Subcutaneous abdominal adipose tissue (tissue), 5 donors: Measurements from ENCODE around the gene TRIO.

ENCODE experiments used
- H3K27ac ChIP-seq: one replicate; pipeline ENCODE4 v1.7.0; 2013; ENCODE audit warnings: low read depth, mild to moderate bottlenecking, inconsistent platforms, low read length, moderate library complexity
- H3K27me3 ChIP-seq, 5 donors: one replicate each; pipeline ENCODE4 v1.7.0; 2013; ENCODE audit warnings: low read length in 5 of 5, inconsistent platforms in 1 of 5; ENCODE audit not compliant: control insufficient read depth in 5 of 5, insufficient read depth in 4 of 5
- H3K36me3 ChIP-seq, 5 donors: one replicate each; pipeline ENCODE4 v1.7.0; 2013; ENCODE audit warnings: low read length in 5 of 5; ENCODE audit not compliant: control insufficient read depth in 5 of 5, insufficient read depth in 5 of 5
- H3K4me1 ChIP-seq, 5 donors: one replicate each; pipeline ENCODE4 v1.7.0; 2013; ENCODE audit warnings: low read length in 5 of 5, mild to moderate bottlenecking in 3 of 5, moderate library complexity in 1 of 5; ENCODE audit not compliant: control insufficient read depth in 5 of 5, insufficient read depth in 5 of 5
- H3K4me3 ChIP-seq, 5 donors: one replicate each; pipeline ENCODE4 v1.7.0; 2013; ENCODE audit warnings: low read length in 5 of 5, low read depth in 1 of 5
- H3K9ac ChIP-seq, 5 donors: one replicate each; pipeline ENCODE4 v1.7.0; 2013; ENCODE audit warnings: low read length in 5 of 5, mild to moderate bottlenecking in 4 of 5, moderate library complexity in 3 of 5
- H3K9me3 ChIP-seq, 5 donors: one replicate each; pipeline ENCODE4 v1.7.0; 2013; ENCODE audit warnings: low read length in 5 of 5; ENCODE audit not compliant: control insufficient read depth in 5 of 5
- donor health status: healthy.
- donor health status: healthy.
- donor health status: healthy.
- donor health status: healthy.
- donor health status: healthy.

The TRIO gene

GRCh38 chr5:14332038-14332631 is 189.0 kb downstream of the TRIO start:
- Histone ChIP-seq H3K36me3 (peaks cover 13 to 68% (median 58%) of the 10 kb centered on the region in 5 donors), H3K4me1 (peaks cover 0 to 10% (median 1%) of the 10 kb centered on the region in 5 donors), H3K9me3 (no peaks in the 10 kb centered on the region), H3K9ac (no peak overlapping the region), H3K4me3 (no peak overlapping the region), H3K27me3 (no peaks in the 10 kb centered on the region), H3K27ac (no peak overlapping the region)

- Histone ChIP-seq H3K36me3 (peaks cover 15 to 74% (median 64%) of the 10 kb centered on the region in 5 donors), H3K9ac (no peak overlapping the region), H3K27me3 (no peaks in the 10 kb centered on the region)
Measured at GRCh38 chr5:14332746-14333145, 189.6 kb downstream of the TRIO start.

GRCh38 chr5:14337593-14337992 is 194.5 kb downstream of the TRIO start:
- Histone ChIP-seq H3K9me3 (no peaks in the 10 kb centered on the region), H3K36me3 (peaks cover 12 to 76% (median 58%) of the 10 kb centered on the region in 5 donors), H3K9ac (no peak overlapping the region), H3K4me3 (no peak overlapping the region), H3K27ac (no peak overlapping the region), H3K27me3 (no peaks in the 10 kb centered on the region), H3K4me1 (peaks cover 2 to 19% (median 12%) of the 10 kb centered on the region in 5 donors)

More at GRCh38 chr5:14332746-14333145, 189.6 kb downstream of the TRIO start:
- Histone ChIP-seq H3K27ac (no peak overlapping the region), H3K4me1 (peaks cover 0 to 14% (median 3%) of the 10 kb centered on the region in 5 donors), H3K9me3 (no peaks in the 10 kb centered on the region), H3K4me3 (no peak overlapping the region)

DNA sequence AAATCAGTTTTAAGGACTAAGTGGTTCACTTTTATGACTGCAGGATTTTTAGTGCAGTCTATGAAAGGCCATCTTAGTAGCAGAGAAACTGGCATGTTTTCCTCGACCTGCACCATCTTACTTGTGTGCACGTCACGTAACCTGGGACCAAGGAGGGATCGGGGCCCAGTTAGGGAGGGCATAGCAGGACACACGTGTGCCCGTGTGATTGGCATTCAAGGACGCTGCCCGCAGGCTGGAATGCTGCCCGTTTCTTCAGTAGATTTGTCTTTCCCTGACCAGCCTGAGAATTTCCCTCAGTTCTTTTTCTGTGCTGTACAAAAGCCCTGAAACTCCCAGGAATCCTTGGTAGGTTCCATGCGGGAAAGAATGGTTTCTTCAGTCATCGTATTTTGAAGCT is 196.3 kb downstream of the TRIO start:
- Histone ChIP-seq H3K4me3 (no peak overlapping the region), H3K4me1 (peaks cover 0 to 20% (median 20%) of the 10 kb centered on the region in 5 donors), H3K36me3 (peaks cover 16 to 64% (median 42%) of the 10 kb centered on the region in 5 donors), H3K27me3 (no peaks in the 10 kb centered on the region), H3K27ac (no peak overlapping the region), H3K9me3 (no peaks in the 10 kb centered on the region), H3K9ac (no peak overlapping the region)

DNA sequence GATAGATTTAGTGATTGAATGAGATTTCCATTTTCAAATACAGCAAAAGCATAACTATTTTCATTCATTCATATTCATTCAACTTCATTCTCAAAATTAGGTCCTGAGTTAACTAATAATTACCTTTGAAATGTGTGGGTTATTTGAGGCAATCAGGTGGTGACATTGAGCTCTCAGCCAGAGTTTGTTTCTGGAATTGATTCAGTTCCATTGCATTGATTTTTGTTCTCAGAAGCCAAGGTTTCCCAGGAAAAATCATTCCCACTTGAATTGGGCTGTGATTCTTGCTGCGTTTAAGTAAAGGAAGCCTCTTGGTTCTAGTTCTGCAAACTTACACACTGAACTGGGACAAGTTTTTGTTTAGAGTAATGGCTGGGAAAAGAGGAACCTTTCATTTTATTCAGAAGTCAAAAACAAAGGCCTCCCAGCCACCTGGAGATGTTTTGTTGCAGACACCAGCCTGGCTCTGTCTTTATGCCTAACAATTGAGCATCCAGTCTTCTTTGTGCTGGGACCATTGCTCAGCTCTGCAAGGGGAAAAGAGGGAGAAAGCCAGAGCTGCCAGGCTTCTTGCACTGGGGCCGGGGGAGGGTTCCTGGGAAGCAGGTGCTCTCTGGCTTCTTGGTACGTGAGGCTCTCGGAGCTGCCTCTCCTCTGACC is 198.6 kb downstream of the TRIO start:
- H3K9ac ChIP-seq = no peak overlapping the region
- H3K27ac ChIP-seq = no peak overlapping the region
- no peaks in the 10 kb centered on the region for H3K9me3 ChIP-seq
- peaks cover 0 to 20% (median 20%) of the 10 kb centered on the region in 5 donors for H3K4me1 ChIP-seq
- H3K4me3 ChIP-seq = no peak overlapping the region
- peaks cover 19 to 52% (median 34%) of the 10 kb centered on the region in 5 donors for H3K36me3 ChIP-seq
- no peaks in the 10 kb centered on the region for H3K27me3 ChIP-seq

DNA sequence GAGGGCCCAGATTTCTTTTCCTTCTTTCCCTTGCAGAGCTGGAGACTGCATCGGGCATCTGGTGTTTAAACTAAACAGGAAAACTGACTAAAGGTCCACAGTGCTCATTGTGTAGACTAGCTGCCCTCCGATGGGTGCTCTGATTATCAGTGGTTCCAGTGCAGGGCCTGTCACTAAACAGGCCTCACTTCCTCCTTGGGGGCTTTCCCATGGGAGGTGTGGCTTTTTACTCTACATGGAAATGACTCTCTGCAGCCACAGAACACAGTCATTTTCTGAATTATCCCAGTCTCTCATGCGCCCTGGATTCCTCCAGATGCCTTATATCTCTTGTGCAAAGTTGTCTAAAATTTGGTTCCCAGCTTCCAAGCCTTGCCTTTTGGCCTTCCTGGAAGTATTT is 199.2 kb downstream of the TRIO start:
- no peak overlapping the region for H3K9ac ChIP-seq
- H3K4me1 ChIP-seq = peaks cover 0 to 20% (median 17%) of the 10 kb centered on the region in 5 donors
- no peaks in the 10 kb centered on the region for H3K27me3 ChIP-seq
- H3K4me3 ChIP-seq = no peak overlapping the region
- no peaks in the 10 kb centered on the region for H3K9me3 ChIP-seq
- no peak overlapping the region for H3K27ac ChIP-seq
- H3K36me3 ChIP-seq = peaks cover 15 to 49% (median 32%) of the 10 kb centered on the region in 5 donors

DNA sequence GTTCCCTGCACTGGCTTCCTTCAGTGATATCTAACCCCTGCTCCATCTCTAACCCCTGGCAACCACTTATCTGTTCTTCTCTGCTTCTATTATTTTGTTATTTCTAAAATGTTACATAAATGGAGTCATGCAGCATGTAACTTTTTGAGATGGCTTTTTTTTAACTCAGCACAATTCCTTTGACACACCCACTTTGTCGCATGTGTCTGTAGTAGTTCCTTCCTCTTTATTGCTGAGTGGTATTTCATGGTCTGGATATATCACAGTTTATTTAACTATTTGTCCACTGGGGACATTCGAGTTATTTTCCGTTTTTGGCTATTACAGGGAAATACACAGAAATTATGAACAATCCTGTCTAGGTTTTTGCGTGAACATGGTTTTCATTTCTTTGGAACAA is 200.2 kb downstream of the TRIO start:
- Histone ChIP-seq H3K4me1 (peaks cover 0 to 20% (median 12%) of the 10 kb centered on the region in 5 donors), H3K4me3 (no peak overlapping the region), H3K27ac (no peak overlapping the region), H3K36me3 (peaks cover 15 to 44% (median 32%) of the 10 kb centered on the region in 5 donors), H3K9ac (no peak overlapping the region), H3K9me3 (no peaks in the 10 kb centered on the region), H3K27me3 (no peaks in the 10 kb centered on the region)

- no peak overlapping the region for H3K4me3 ChIP-seq
- no peak overlapping the region for H3K9ac ChIP-seq
- H3K36me3 ChIP-seq = peaks cover 11 to 38% (median 26%) of the 10 kb centered on the region in 5 donors
- peaks cover 0 to 11% (median 6%) of the 10 kb centered on the region in 5 donors for H3K4me1 ChIP-seq
- H3K27ac ChIP-seq = no peak overlapping the region
- no peaks in the 10 kb centered on the region for H3K9me3 ChIP-seq
- no peaks in the 10 kb centered on the region for H3K27me3 ChIP-seq
Measured at GRCh38 chr5:14347522-14347921, 204.4 kb downstream of the TRIO start.

GRCh38 chr5:14348142-14348541 is 205.0 kb downstream of the TRIO start:
- Histone ChIP-seq H3K9me3 (no peaks in the 10 kb centered on the region), H3K36me3 (peaks cover 11 to 36% (median 26%) of the 10 kb centered on the region in 5 donors), H3K9ac (no peak overlapping the region), H3K4me3 (no peak overlapping the region), H3K27me3 (no peaks in the 10 kb centered on the region), H3K4me1 (peaks cover 0 to 10% (median 3%) of the 10 kb centered on the region in 5 donors), H3K27ac (no peak overlapping the region)

DNA sequence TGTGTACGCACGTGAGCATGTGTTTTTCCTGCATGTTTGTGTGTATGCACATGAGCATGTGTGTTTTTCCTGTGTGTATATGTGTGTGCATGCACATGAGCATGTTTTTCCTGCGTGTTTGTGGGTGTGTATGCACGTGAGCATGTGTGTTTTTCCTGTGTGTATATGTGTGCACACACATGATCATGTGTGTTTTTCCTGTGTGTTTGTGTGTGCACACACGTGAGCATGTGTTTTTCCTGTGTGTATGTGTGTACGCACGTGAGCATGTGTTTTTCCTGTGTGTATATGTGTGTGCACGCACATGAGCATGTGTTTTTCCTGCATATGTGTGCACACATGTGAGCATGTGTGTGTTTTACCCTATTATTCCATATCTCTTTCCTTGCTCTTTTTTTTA is 205.9 kb downstream of the TRIO start:
- Histone ChIP-seq H3K36me3 (peaks cover 7 to 34% (median 22%) of the 10 kb centered on the region in 5 donors), H3K27me3 (no peaks in the 10 kb centered on the region)

More for the DNA sequence above, 205.9 kb downstream of the TRIO start:
- Histone ChIP-seq H3K4me1 (peaks cover 0 to 7% (median 0%) of the 10 kb centered on the region in 5 donors), H3K9ac (no peak overlapping the region), H3K4me3 (no peak overlapping the region), H3K27ac (no peak overlapping the region), H3K9me3 (no peaks in the 10 kb centered on the region)
